Ovary (tissue), 9 donors: ENCODE data around the gene UBE2I. TPM values are rescaled to one million over a fixed set of nuclear protein-coding genes. Genes with fewer than 3 reads are reported as not detected.
"Not testable (repeated sequence)": the region's sequence is repeated elsewhere in the genome, so short reads cannot be mapped to it uniquely, and the experiment has no call there.

Source experiments
- DNase-seq, 5 donors: peaks; one replicate each; pipeline ENCODE4 v3.0.0-alpha.2; 2019 to 2020
- H3K27ac ChIP-seq, 2 donors: fragments of 200-600 bp; one replicate each; pipeline versions ENCODE4 v1.5.1 to v1.8.0; 2019 to 2022
- H3K27me3 ChIP-seq: fragments of 200-600 bp; one replicate; pipeline ENCODE4 v1.8.0; 2022
- H3K36me3 ChIP-seq: fragments of 200-600 bp; sonication (generic); one replicate; pipeline ENCODE4 v1.5.1; 2019
- H3K4me1 ChIP-seq: one replicate; pipeline ENCODE4 v1.8.1; 2013; ENCODE audit warnings: mild to moderate bottlenecking, moderate library complexity; ENCODE audit not compliant: insufficient read depth
- H3K4me3 ChIP-seq: fragments of 200-600 bp; sonication (generic); one replicate; pipeline ENCODE4 v1.5.1; 2017
- H3K9me3 ChIP-seq, 2 donors: fragments of 200-600 bp in 1 of 2; sonication (generic) in 1 of 2; one replicate each; pipeline versions ENCODE4 v1.5.1 to v1.8.1; 2013 to 2019; ENCODE audit warnings: mild to moderate bottlenecking in 1 of 2, moderate library complexity in 1 of 2
- CTCF ChIP-seq, 3 donors: fragments of 450-650 bp in 2 of 3; fragments of 200-600 bp in 1 of 3; IDR thresholded peaks; one replicate each; pipeline versions ENCODE4 v1.5.1 to v1.8.0; 2016 to 2022; ENCODE audit warnings: antibody characterized with exemption in 3 of 3, mild to moderate bottlenecking in 1 of 3
- EP300 ChIP-seq: sonication (generic); formaldehyde crosslinking; IDR thresholded peaks from one replicate; pipeline ENCODE4 v1.6.1; 2017; ENCODE audit warnings: antibody characterized with exemption
- POLR2A ChIP-seq: fragments of 450-650 bp; IDR thresholded peaks from one replicate; pipeline ENCODE4 v1.6.1; 2017; ENCODE audit warnings: antibody characterized with exemption, mild to moderate bottlenecking, moderate library complexity
- WGBS, 3 donors: extraction: QIAGEN DNeasy Blood & Tissue Kit in 1 of 3; methylation state at CpG; one replicate each; pipeline versions ENCODE4 v1.1.5 to v1.1.7; 2013 to 2017; 5-methylcytosine and 5-hydroxymethylcytosine counted together
- intact Hi-C, 4 donors: fragments of 100-400 bp; cut with DNase I; formaldehyde crosslinking; loops; one replicate each; pipeline versions ENCODE4 v1.11.0 to v1.15.1; 2022 to 2023
- polyA plus RNA-seq, 2 donors: library from polyadenylated mRNA; stranded (reverse); fragments of 200-250 nt in 1 of 2; fragments of 350-450 nt in 1 of 2; fragmentation: Illumina TruSeq in 1 of 2; extraction: RNeasy Lipid Tissue Mini Kit (QIAGEN cat#74804) in 1 of 2; gene quantifications; one replicate each; pipeline ENCODE4 v1.2.3, GENCODE V29; 2013 to 2014
- total RNA-seq, 7 donors: library from RNA; depleted of rRNA in 2 of 7; stranded (reverse); fragments of >200 nt in 2 of 7; fragmentation: NEBNext Ultra II Directional in 3 of 7; extraction: Animal tissue kit (Norgen Biotek cat#: 25700) in 3 of 7; gene quantifications; one replicate each; pipeline versions ENCODE4 v1.1.0 to v1.2.4, GENCODE V29; 2016 to 2023
- donor health status: DM: no; HTN: no; CAD: no; lungs with moderate emphysema.
- donor health status: DM: no; HTN: no; CAD: no.
- donor health status: Bipolar disorder and iron deficiency.
- donor health status: DM: yes; HTN: yes; CAD: no.
- donor health status: DM: no; HTN: no; CAD: no.
- donor health status: DM: yes; HTN: yes; CAD: no.

Gene UBE2I
- total and polyA plus RNA-seq, 9 donors, result 63.9 to 258 (median 145) TPM

- H3K27ac ChIP-seq, result no peak overlapping the region
- H3K9me3 ChIP-seq, result no peaks in the 10 kb centered on the region
- TF ChIP-seq CTCF (IDR thresholded peaks at IDR 0.05) (no peak), EP300 (no peak), POLR2A (no peak)
- H3K4me1 ChIP-seq, result no peaks in the 10 kb centered on the region
- WGBS, 3 donors, result 56 to 60% (median 58%) methylated on average over 11 of the region's 11 CpGs
- DNase-seq, result no peak
- H3K36me3 ChIP-seq, result no peaks in the 10 kb centered on the region
- intact Hi-C loops, result no loop called here
- no peaks in the 10 kb centered on the region for H3K27me3 ChIP-seq
- H3K4me3 ChIP-seq, result no peak overlapping the region
Observed at GRCh38 chr16:1293921-1294656, 15.3 kb upstream of the UBE2I start.

DNA sequence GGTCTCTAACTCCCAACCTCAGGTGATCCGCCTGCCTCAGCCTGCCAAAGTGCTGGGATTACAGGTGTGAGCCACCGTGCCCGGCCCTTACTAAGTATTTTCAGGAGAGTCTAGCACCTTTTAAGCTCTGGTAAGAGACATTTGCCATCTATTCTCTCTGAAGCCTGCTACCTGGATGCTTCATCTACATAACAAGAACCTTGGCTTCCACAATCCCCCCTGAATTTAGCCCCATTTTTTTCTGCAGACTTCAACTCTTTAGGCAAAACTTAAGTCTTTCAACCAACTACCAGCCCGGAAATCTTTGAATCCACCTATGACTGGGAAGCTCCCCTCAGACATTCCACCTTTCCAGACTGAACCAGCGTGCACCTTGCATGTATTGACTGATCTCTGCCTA lies 14.0 kb upstream of the UBE2I start:
- WGBS, 3 donors, result 49 to 55% (median 54%) methylated on average over 5 of the region's 5 CpGs
- H3K27me3 ChIP-seq, result peaks cover under 1% of the 10 kb centered on the region
- TF ChIP-seq EP300 (no peak), CTCF (IDR thresholded peaks at IDR 0.05) (no peak), POLR2A (no peak)
- no peak overlapping the region for H3K4me3 ChIP-seq
- intact Hi-C loops, result no loop called here
- H3K4me1 ChIP-seq, result no peaks in the 10 kb centered on the region
- no peaks in the 10 kb centered on the region for H3K36me3 ChIP-seq
- DNase-seq, result no peak
- no peaks in the 10 kb centered on the region for H3K9me3 ChIP-seq
- no peak overlapping the region for H3K27ac ChIP-seq

- WGBS, 3 donors, result 62 to 70% (median 67%) methylated on average over 8 of the region's 8 CpGs
- not testable (repeated sequence) for H3K27me3 ChIP-seq, H3K27ac ChIP-seq
Observed at GRCh38 chr16:1296688-1297017, 12.8 kb upstream of the UBE2I start.

GRCh38 chr16:1297018-1297696 lies 12.3 kb upstream of the UBE2I start:
- intact Hi-C loops, result no loop called here
- WGBS, 3 donors, result 26 to 38% (median 30%) methylated on average over 6 of the region's 6 CpGs
- Histone ChIP-seq H3K27me3 (peaks cover 8% of the 10 kb centered on the region), H3K4me1 (peaks cover 1% of the 10 kb centered on the region), H3K9me3 (no peaks in the 10 kb centered on the region), H3K36me3 (no peaks in the 10 kb centered on the region), H3K4me3 (no peak overlapping the region), H3K27ac (no peak overlapping the region)
- no peak for TF ChIP-seq POLR2A
- no peak for TF ChIP-seq EP300
- TF ChIP-seq CTCF (IDR thresholded peaks at IDR 0.05), result no peak
- no peak for DNase-seq

More at GRCh38 chr16:1296688-1297017, 12.8 kb upstream of the UBE2I start:
- H3K4me3 ChIP-seq, H3K36me3 ChIP-seq, H3K4me1 ChIP-seq, intact Hi-C loops, H3K9me3 ChIP-seq, DNase-seq: not testable (repeated sequence)

- Histone ChIP-seq H3K4me1 (peaks cover 1% of the 10 kb centered on the region), H3K36me3 (no peaks in the 10 kb centered on the region), H3K9me3 (no peaks in the 10 kb centered on the region), H3K4me3 (no peak overlapping the region), H3K27ac (no peak overlapping the region), H3K27me3 (peaks cover 8% of the 10 kb centered on the region)
- intact Hi-C loops, result no loop called here
- DNase-seq, result no peak
- 88 to 90% (median 89%) methylated on average over 14 of the region's 14 CpGs for WGBS, 3 donors
- TF ChIP-seq CTCF (IDR thresholded peaks at IDR 0.05), result no peak
- TF ChIP-seq EP300, result no peak
- TF ChIP-seq POLR2A, result no peak
Observed at GRCh38 chr16:1298406-1298805, 11.0 kb upstream of the UBE2I start.
